HG02938 (cell line): ENCODE results near the gene BCL2L13.
"Not testable (repeated sequence)": the region's sequence is repeated elsewhere in the genome, so short reads cannot be mapped to it uniquely, and the experiment has no call there.

Experiments
- ATAC-seq: cut with Tn5 transposase; IDR thresholded peaks from one replicate; pipeline ENCODE4 v1.9.1; 2021; ENCODE audit warnings: mild to moderate bottlenecking, moderate library complexity; ENCODE audit not compliant: unreplicated experiment

Gene BCL2L13

DNA sequence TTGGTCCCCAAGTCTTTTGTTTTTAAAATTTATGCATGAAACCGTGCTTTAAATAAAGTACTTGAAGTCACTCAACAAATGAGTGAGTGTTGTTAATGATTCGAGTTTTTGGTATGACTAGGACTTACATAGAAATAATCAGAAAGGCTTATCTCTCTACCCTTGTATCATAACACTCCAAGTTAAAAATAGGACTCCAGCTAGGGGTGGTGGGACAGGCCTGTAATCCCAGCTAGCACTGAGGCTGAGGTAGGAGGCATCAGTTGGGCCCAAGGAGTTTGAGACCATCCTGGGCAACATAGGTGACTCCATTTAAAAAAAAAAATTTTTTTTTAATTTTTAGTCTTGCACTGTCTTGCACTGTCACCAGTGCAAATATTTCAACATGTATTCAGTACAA is 55.6 kb downstream of the BCL2L13 start:
- ATAC-seq, result no peak

- ATAC-seq, result no peak
Observed at GRCh38 chr22:17694752-17695151, 56.2 kb downstream of the BCL2L13 start.

- no peak for ATAC-seq
Observed at GRCh38 chr22:17695986-17696385, 57.4 kb downstream of the BCL2L13 start.

DNA sequence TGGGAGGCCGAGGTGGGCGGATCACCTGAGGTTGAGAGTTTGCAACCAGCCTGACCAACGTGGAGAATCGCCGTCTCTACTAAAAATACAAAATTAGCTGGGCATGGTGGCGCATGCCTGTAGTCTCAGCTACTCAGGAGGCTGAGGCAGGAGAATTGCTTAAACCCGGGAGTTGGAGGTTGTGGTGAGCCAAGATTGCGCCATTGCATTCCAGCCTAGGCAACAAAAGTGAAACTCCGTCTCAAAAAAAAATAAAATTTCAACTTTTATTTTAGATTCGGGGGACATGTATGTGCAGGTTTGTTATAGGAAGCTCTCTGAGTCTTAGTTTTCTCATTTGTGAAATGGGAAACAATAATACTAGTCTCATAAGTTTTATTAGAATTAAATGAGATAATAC is 58.6 kb downstream of the BCL2L13 start:
- ATAC-seq, result not testable (repeated sequence)

DNA sequence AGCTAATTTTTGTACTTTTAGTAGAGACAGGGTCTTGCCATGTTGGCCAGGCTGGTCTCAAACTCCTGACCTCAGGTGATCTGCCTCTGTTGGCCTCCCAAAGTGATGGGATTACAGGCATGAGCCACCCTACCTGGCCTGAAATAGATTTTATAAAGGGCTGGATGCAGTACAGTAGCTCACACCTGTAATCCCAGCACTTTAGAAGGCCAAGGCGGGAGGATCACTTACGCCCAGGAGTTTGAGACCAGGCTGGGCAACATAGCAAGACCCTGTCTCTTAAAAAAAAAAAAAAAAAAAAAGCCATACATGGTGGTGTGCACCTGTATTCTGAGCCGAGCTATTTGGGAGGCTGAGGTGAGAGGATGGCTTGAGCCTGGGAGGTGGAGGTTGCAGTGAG is 59.7 kb downstream of the BCL2L13 start:
- ATAC-seq, result not testable (repeated sequence)

GRCh38 chr22:17698948-17699347 is 60.4 kb downstream of the BCL2L13 start:
- no peak for ATAC-seq

DNA sequence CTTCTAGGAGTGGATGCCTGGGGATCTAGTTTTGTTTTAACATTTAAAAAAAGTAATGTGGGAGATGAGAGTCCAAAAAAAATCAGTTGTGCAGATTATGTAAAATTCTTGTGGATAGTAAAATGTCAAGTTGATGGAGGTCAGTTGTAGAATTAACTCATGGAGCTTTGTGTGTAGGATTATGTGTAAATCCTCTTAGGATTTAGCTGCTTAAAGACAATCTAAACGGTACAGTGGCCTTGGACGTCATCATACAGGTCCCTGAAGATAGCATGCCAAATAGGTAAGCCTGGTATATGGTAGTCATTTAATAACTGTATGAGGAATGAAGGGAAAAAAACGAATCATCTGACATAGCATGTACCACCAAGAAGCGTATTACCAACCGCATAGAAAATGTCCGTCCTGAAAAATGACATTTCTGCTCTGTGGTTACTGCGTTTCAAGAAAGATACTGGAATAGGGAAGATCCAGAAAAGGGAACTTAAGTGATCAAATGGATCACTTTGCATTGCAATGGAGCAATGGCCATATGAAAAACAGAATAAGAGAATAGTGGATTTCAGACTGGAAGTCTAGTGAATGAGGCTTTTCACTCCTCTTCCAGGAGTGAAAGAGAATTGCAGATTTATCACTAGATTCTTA is 61.3 kb downstream of the BCL2L13 start:
- ATAC-seq, result no peak

DNA sequence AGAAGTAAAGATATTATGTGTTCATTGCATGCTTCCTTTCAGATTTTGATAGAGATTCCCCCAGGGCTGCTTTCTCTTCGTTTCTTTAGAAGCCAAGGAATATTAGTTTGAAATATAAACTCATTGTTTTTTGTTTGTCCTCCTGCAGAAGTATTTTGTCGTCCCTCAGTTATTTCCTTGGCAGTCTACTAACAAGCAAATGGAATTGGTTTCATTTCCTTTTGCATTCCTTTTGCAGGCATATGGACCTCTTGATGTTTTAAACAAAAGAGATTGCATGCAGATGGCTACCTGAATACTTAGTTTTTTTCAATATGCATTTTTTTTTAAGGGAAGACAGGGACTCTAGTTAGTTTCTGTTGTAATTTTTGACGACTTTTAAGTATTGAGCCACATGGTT is 62.2 kb downstream of the BCL2L13 start:
- no peak for ATAC-seq

- no peak for ATAC-seq
Observed at GRCh38 chr22:17703811-17704210, 65.3 kb downstream of the BCL2L13 start.

- ATAC-seq, result no peak
Observed at GRCh38 chr22:17705546-17705945, 67.0 kb downstream of the BCL2L13 start.

DNA sequence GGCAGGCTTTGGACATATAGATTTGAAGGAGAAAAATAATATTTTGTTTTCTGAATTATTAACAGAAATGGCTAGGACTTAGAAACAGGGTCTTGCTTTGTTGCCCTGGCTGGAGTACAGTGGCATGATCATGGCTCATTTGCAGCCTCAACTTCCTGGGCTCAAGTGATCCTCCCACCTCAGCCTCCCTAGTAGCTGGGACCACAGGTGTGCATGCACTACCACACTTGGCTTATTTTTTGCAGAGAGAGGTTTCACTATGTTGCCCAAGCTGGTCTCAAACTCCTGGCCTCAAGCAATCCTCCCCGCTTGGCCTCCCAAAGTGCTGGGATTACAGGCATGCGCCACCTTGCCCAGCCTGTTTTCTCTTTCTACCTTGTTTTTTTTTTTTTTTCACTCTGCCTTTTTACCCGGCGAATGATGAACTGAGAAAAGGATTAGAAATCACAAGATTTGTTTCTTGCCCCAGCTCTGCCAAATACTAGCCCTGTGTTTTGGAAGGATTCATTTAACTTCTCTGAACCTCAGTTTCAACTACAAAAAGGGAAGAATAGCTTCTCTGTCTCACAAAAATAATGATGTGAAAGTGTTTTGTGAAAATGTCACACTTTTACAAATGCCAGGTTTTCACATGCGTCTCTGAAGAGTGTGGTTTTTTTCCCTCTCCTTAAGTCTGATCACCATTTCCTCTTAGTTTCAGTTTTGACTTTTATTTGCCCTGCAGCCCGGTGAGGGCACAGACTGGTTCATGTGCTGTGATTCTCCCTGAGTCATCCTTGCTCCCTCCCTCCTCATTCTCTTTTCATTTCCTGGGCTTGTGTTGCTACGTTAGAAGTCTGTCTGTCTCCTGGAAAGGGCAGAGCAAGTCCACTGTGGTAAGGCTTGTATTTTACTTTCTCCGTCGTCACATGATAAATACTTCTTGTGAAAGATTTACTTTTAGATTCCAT is 67.7 kb downstream of the BCL2L13 start:
- peak; percentile 79 for ATAC-seq

DNA sequence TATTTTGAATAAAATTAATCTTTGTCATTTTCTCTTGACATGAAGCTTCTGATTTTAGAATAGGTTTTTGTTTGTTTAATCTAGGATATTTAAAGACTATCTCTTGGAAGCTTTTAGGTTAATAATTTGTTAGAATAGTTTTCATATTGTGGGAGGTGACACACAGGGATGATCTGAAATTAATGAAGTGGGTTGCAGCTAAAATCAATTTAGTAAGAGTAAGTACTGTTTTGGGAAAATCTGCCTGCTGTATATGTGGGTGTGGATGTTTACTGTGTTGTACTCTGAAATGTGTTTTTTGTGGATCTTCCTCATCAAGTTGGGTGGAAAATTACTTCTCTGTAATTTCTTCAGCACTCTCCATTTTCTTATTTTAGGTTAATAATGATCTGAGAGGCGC is 68.4 kb downstream of the BCL2L13 start:
- no peak for ATAC-seq

- no peak for ATAC-seq
Observed at GRCh38 chr22:17707526-17707925, 69.0 kb downstream of the BCL2L13 start.

GRCh38 chr22:17710023-17710422 is 71.5 kb downstream of the BCL2L13 start:
- ATAC-seq, result no peak

DNA sequence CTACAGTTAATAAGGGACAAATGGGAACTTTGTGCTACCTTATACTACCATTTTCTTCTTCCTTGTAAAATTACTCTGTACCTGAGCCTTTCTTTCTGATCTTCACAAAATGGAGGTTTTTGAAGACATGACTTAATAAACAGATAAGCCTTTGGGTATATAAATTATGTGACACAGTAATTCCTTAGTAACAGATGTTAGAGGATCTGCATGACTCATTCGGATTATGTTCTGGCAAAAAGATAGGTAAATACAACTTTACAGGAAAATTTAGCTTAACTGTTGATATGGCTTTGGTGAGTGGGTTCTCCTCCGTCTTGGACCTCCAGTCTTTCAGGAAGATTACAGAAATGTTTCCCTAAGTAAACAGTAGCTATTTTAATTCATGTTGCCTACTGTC is 73.9 kb downstream of the BCL2L13 start:
- ATAC-seq, result no peak

DNA sequence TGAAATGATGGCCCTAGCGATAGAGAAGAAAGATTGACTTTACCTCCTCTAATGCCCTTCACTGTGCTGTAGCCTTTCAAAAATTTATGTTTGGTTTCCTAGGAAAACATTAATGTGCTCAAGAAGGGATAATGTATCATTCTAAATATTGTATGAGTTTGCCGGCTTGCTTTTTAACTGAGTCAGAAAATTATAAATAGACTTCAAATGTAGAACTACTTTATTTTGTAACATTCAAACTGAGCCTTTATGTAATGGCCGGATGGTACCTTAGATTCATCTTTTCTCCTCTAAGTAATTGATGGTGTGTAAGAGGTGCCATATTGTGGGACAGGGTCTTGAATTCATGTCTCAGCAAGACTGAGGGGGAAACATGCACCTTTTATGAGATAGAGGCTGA is 78.0 kb downstream of the BCL2L13 start:
- ATAC-seq, result no peak

DNA sequence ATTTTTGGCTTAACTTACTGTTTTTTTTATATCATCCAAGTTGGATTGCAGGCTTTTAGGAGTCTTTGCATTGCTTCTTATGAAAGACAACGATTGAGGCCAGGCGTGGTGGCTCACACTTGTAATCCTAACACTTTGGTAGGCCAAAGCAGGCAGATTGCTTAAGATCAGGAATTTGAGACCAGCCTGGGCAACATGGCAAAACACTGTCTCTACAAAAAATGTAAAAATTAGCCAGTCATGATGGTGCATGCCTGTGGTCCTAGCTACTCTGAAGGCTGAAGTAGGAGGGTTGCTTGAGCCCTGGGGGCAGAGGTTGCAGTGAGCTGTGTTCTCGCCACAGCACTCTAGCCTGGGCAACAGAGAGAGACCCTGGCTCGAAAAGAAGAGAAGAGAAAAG is 79.2 kb downstream of the BCL2L13 start:
- ATAC-seq, result no peak

- ATAC-seq, result no peak
Observed at GRCh38 chr22:17719911-17720310, 81.4 kb downstream of the BCL2L13 start.

- no peak for ATAC-seq
Observed at GRCh38 chr22:17724241-17724640, 85.7 kb downstream of the BCL2L13 start.

GRCh38 chr22:17724678-17725499 is 86.3 kb downstream of the BCL2L13 start:
- no peak for ATAC-seq

GRCh38 chr22:17725500-17725796 is 86.9 kb downstream of the BCL2L13 start:
- no peak for ATAC-seq
